GM19351 (cell line): ENCODE measurements around the gene FKBP1B.
"Not testable (repeated sequence)": the region's sequence is repeated elsewhere in the genome, so short reads cannot be mapped to it uniquely, and the experiment has no call there.

Experiments used
- ATAC-seq: cut with Tn5 transposase; IDR thresholded peaks from one replicate; pipeline ENCODE4 v1.9.1; 2021; ENCODE audit warnings: mild to moderate bottlenecking, moderate library complexity; ENCODE audit not compliant: unreplicated experiment

The FKBP1B gene

GRCh38 chr2:24049485-24050021, at the start of gene FKBP1B:
Gene FKBP1B, plus strand, starts transcription at chr2:24049741. Its CDS starts 109 bp downstream, at chr2:24049850.
- ATAC-seq, result no peak

- ATAC-seq, result no peak
Measured at GRCh38 chr2:24007693-24008092, 41.8 kb upstream of the FKBP1B start.

GRCh38 chr2:24008672-24009366, 40.7 kb upstream of the FKBP1B start:
- ATAC-seq, result no peak

- no peak for ATAC-seq
Measured at GRCh38 chr2:24009367-24009679, 40.2 kb upstream of the FKBP1B start.

- ATAC-seq, result no peak
Measured at GRCh38 chr2:24009680-24010476, 39.7 kb upstream of the FKBP1B start, which contains the start of gene MFSD2B. Gene MFSD2B, plus strand, starts transcription at chr2:24010085. Its CDS starts 12 bp downstream, at chr2:24010097.

DNA sequence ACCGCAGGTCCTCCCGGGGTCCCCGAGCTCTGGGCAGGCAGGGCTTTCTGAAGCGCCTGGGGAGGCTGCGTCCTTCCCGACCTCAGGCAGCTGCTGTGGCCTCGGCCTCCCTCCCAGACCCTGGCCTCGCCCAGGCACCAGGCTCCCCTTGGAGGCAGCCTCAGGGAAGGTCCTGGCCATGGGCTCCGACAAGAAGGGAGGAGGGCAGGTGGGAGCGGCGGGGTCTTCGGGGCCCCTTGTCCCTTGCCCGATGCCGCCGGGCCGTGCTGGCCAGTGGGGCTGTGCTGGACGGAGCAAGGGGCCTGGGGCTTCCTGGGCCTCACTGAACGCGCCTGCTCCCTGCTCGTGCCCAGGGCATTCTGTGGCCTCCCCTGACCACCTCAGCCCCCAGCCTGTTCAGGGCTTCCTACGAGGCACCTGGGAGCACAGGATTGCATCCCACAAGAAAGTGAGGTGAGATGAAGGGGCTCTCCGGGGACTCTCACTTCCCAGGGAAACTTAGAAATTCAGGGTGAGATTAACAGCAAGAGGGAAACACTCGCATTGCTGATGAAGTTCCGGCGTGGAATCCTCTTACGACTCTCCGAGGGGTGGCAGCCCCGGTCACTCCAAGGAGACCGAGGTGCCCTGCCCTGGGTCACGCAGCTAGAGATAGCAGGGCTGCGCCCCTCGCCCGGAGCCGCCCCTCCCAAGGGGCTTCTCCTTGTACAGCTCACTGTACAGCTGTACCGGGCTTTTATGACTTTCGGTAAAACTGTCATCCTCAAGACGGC, 38.9 kb upstream of the FKBP1B start:
- ATAC-seq, result no peak

- no peak for ATAC-seq
Measured at GRCh38 chr2:24011250-24012104, 38.1 kb upstream of the FKBP1B start.

DNA sequence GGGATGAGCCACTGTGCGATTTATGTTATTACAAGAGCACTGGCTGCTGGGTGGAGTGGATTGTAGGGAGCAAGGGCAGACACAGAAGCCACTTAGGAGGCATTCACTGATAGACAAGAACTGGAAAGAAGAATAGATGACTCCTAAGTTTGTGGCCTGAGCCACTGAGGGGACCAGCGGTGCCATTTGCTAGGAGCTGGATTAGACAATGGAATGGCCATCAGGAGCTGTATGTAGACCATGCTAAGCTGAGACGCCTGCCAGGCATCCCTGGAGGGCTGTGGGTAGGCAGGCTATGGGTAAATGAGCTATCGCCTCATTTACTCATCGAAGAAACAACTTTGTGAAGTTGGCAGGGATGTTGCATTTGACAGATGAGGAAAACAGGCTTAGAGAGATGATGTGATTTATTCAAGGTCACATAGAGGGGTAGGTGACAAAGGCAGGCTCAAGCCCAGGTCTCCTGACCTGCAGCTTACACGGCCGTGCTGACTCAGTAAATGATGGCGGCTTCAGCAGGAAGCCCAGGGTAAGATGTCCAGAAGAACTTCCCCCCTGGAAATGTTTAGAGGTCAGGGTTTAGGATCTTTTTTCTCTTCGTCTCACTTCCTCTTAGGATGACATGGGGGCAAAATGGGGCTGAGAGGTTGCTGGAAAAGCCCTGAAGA, 36.9 kb upstream of the FKBP1B start:
- ATAC-seq, result no peak

GRCh38 chr2:24014902-24015301, 34.6 kb upstream of the FKBP1B start:
- not testable (repeated sequence) for ATAC-seq

DNA sequence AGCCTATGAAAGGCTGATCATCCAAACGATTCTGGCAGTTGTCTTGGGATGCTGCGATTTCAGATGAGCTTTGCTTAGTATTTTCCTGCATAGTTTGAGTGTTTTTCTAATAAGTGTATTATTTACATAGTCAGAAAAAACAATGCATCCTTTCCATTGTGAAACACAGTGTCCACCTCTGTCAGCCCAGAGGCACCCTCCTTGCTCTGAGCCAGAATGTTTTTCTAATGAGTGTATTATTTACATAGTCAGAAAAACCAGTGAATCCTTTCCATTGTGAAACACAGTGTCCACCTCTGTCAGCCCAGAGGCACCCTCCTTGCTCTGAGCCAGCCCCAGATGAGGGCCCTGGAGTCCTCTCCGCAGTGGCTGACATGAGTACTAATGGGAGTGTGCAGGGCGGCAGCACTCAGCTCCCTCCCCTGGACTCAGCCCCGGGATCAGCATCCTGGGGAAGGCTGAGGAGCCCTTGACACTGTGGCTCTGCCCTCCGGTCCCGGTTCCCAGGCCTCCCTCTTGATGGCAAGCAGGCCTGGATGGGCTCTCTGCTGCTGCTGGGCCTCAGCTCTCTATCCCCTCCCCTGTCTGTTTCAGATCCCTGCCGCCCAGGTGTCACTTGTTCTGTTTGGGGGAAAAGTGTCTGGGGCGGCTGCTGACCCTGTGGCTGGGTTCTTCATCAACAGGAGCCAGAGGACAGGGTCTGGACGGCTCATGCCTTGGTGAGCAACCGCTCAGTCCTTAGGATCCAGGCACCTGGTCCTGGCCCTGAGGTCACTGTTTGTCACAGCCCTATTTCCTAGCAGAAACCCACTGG, 33.8 kb upstream of the FKBP1B start:
- ATAC-seq, result no peak

DNA sequence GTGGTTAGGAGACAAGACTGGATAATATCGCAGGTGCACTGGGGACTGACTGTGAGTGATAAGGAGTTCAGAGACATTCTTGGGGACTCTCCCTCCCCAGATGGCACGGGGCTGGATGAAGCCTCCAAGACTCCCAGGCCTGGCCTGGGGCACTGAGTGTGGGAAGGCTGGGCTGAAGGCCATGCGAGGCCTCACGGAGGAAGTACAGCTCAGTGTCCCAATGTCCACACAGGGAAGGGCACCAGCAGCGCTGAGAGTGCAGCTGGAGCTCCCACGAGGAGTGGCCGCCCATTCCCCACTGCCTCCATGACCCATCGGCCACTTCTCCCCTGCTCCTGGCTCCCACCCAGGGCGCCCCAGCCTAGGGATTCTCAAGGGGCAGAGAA, 33.2 kb upstream of the FKBP1B start:
- ATAC-seq, result no peak

DNA sequence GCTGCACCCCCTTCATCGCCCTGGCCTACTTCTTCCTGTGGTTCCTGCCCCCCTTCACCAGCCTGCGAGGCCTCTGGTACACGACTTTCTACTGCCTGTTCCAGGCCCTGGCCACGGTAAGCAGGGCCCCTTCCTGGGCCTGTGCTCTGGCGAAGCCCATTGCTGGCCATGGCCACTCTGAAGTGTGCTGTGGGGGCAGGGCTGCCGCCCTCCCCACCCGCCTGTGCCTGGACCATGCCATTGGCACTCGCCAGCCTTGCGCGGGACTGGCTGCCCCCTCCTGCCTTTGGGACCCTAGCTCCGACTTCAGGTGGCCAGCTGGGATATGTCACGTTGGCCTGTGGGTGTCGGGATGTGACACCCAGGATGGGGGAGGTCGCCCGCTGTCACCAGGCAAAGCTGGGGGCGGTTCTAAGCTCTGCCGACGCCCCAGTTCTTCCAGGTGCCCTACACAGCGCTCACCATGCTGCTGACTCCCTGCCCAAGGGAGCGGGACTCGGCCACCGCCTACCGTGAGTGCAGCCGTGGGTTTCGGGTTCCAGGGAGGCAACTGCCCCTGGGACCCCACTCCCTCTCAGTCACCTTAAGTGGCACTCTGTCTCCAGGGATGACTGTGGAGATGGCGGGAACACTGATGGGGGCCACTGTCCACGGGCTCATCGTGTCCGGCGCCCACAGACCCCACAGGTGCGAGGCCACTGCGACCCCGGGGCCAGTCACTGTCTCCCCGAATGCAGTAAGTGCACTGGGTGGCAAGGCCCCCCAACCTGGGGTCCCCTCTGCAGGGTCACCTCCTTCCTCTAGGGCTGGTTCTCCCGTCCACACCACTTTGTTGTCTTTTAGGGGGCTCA, 32.5 kb upstream of the FKBP1B start:
- no peak for ATAC-seq

DNA sequence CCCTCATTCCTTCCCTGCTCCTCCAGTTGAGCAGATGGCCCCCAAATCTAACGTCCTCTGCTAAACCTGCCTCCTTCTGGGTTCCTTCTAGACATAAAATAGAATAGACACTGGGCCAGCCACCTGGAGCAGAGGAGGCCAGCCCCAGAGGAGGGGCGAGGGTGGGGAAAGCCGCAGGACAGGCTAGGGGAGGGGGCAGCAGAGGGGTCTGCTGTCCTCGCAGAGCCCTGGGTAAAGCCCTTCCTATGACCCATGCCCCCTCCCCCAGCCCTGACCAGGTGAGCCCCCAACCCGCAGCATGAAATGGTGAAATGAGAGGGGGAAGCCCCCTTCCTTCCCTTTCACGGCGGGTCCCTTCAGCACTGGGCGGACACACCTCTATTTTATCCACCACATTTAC, 31.8 kb upstream of the FKBP1B start:
- ATAC-seq, result no peak

DNA sequence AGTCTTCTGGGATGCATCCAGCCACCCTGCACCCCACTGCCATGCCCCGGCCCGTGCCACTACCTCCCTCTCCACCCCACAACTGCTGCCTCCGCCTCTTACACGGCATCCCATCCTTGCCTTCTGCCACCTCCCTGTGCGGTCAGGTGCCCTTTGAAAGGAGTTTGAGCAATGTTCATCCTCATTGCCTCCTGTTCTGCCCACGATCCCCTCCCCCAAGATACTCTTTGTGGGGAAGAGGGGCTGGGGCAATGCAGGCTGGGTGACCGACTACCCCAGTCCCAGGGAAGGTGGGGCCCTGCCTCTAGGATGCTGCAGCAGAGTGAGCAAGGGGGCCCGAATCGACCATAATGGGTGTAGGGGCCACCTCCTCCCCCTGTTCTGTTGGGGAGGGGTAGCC, 31.3 kb upstream of the FKBP1B start:
- ATAC-seq, result no peak

DNA sequence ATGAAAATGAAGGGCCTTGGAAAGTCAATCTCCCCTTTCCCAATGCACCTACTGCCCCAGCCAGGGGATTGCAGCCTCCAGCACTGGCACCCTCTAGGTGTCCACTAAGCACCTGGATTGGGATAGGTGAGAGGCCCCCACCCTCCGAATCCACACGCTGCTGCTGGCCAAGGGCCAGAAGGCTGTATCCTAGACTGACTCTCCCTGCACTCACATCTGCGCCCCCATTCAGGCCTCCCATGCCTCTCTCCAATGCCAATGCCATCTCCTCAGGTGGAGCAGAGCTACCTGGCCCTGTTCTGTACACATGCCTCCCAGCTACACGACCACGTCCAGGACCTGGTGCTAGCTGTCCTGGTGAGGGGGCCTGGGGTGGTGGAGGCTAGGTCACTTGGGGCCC, 29.8 kb upstream of the FKBP1B start:
- no peak for ATAC-seq

DNA sequence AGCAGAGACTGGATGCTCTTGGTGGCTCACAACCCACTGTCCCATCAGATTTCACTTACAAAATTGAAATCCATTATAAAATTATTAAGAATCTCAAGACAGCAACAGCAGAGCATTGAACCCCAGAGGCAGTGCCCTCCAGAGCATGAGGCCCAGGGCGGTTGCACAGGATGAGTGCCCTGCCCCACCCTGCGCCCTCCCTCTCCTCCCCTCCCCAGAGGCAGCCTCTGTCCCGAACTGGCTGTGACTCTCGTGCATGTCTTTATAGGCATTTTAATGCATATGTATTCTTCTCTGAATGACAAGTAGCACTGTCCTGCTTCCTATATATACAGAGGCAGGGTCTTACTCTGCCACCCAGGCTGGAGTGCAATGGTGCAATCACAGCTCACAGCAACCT, 29.3 kb upstream of the FKBP1B start:
- no peak for ATAC-seq

DNA sequence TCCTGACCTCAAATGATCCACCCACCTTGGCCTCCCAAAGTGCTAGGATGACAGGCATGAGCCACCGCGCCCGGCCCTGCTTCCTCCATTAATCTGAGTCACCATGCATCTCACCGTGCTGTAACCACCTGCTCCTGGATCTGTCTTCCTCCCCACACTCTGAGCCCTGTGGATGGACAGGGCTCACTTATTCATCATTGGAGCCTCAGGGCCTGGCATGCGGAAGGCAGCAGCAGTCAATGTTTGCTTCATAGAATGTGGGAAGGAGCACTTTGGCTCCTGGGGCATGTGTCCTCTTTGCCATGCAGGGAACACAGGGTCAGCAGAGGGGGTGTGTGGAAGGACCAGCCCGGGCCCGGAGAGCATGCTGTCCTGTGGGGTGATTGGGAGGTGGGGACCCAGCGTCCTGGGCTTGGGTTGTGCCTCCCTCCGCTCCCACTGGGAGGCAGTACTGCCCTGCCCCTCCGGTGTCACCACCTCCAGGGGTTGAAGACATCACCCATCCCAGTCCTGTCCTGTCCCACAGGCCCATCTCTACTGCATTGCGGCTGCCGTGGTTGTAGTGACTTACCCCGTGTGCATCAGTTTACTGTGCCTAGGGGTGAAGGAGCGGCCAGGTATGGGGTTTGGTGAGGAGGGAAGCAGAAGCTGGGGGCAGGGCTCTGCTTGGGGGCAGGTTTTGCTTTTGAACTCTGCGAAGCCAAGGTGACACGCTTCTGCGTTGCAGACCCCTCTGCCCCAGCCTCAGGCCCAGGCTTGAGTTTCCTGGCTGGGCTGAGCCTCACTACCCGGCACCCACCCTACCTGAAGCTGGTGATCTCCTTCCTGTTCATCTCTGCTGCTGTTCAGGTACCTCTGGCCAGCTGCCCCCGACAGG, 28.2 kb upstream of the FKBP1B start:
- no peak for ATAC-seq
